ENCODE results near the gene FAIM2.

The FAIM2 gene

GRCh38 chr12:49895773-49896172 lies 7.9 kb downstream of the FAIM2 start:
- no peak for DNase-seq

GRCh38 chr12:49894751-49895148 lies 8.9 kb downstream of the FAIM2 start:
- peak in 3 of 56 donors; percentile 16 to 24 (median 17) for DNase-seq

GRCh38 chr12:49893753-49894750 lies 9.6 kb downstream of the FAIM2 start:
- no peak for DNase-seq

- DNase-seq: no peak
Measured at GRCh38 chr12:49892732-49893317, 10.9 kb downstream of the FAIM2 start.

DNA sequence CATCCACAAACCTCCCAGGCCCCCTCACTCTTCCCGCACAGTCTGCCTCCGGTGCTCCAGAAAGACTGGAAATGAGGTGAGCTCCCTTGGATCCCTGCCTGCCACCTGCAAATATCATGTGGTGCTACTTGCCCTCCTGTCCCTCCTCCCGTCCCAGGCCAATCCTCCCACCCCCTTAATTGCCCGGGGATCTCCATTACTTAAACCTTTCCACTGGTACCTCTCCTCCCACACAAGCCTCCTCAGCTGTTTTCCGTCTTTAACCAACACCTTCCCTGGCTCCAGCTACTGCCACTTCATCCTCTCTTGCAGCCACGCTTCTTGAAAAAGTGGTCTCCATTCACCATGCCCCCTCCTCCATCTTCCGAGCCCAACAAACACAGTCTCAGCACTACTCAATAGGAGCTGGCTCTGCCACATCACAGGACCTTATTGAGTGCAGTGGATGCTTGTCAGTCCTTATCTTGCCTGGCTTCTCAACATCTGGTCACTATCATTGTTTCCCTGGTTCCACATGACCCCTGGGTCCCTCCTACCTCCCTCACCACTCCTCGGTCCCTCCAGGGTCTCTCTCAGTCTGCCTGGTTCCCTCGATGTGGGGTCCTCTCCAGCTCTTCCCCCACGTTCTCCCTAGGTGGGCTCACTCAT lies 11.5 kb downstream of the FAIM2 start:
- no peak for DNase-seq

GRCh38 chr12:49891476-49891875 lies 12.2 kb downstream of the FAIM2 start:
- DNase-seq: no peak

DNA sequence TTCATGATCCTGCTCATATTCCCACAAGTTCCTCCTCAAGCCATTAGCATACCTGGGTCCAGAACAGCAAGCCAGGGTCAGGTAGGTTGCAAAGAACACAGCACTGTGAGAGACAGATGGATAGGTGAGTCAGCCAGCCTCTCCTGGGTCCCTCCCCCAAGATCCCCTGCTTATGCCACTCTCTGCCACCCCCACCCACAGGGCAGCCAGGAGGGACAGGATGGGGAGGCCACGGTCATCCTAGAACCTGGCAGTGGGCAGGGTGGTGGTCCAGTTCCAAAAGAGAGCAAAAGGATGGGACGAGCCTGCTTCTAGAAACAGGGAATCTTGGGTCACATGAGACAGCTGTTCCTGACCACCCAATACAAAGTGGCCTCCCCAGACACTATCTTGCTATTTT lies 12.7 kb downstream of the FAIM2 start:
- no peak for DNase-seq

GRCh38 chr12:49890096-49890461 lies 13.6 kb downstream of the FAIM2 start:
- DNase-seq: no peak

GRCh38 chr12:49889361-49890095 lies 14.2 kb downstream of the FAIM2 start:
- DNase-seq: no peak

- DNase-seq: no peak
Measured at GRCh38 chr12:49888461-49889151, 15.1 kb downstream of the FAIM2 start.

DNA sequence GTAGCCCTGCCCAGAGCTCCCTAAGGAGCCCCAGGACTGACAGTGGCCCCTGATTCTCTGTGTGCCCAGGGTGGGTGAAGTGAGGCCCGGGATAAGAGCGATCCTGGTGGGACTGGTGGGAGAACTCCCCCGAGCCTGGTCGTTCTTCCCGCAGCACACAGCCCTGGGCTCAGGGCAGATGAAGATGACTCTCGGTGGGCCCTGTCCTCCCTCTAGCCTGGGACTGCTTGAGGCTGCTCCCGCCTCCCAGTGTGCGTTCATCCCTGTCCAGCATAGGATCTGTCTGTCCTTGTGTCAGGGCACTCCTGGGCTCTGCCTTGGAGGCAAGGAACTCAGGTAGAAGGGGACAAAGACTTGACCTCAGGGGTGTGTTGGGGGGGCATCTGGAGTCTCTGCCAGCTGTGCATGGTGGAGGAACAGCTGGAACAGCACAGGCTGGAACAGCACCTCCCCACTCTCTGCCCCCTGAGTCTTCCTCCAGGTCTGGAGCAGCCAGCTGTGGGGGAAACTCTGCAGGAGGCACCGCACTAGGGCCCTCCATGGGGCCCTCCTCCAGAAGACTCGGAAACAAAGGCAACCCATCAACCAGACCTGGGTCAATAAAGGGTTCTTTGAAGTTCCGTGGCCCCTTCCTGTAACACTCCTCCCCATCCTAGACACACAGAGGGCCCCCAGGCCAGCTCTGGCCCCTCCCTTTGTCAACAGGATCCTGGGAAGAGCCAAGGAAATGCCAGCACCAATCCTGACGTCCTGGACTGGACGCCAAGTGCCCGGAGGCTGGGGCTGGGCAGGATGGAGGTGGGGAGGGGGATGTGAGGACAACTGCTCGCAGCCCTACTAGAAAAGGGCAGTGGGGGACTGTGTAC lies 15.9 kb downstream of the FAIM2 start:
- no peak for DNase-seq

- DNase-seq: no peak
Measured at GRCh38 chr12:49887091-49887490, 16.6 kb downstream of the FAIM2 start.

DNA sequence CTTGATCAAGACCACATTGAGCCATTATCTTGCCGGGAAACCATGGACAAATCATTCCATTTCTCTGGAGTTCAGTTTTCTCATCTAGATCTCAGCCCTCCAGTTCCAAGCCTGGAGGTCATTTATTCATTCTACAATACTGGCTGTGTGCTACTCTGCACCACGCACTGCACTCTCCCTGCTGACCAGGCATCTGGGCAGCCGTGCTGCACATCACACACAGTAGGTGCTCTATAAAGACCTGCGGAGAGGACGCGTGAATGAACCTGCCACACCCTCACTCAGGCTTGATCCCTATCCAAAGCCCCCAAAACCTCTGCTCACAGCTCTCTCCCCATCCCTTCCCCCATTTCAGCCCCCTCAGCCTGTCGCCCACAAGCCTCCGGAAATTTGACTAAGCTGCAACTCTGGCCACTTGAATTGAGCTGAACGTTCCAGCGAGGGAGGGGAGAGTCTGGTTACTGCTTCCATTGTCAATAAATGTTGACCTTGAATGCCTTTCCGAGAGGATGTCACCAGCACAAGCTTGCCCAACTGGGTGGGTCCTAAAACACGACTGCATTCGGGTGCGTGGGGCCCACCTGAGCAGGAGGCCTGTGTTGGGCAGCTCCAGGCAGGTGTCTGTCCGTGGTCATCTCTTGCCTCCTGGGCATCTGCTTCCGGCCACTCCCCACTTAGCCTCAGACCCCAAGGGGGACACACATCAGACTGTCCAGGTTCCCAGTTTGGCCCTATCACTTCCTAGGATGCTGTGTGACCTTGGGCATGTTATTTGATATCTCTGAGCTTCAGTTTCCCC lies 17.8 kb downstream of the FAIM2 start:
- DNase-seq: no peak

DNA sequence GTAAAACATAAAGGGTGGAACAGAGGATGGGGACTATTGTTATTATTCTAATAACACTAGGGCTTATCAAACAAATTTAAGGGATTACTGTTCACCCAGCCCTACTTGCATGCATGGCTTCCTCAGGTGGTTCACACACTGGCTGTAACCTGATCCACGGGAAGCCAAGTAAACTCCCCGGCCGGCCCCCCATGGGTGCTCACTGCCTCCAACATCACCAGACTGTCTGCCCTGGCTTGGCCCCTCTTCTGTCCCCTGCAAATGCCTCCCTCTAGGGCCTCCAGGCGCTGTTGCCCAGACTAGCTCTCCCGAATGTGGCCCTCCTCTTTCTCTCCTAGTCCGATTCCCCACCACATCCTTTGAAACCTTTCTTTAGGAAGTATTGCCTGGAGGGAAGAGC lies 18.6 kb downstream of the FAIM2 start:
- DNase-seq: no peak

GRCh38 chr12:49882851-49883464 lies 20.7 kb downstream of the FAIM2 start:
- DNase-seq: no peak

GRCh38 chr12:49882248-49882850 lies 21.4 kb downstream of the FAIM2 start:
- no peak for DNase-seq

- no peak for DNase-seq
Measured at GRCh38 chr12:49881415-49882247, 22.1 kb downstream of the FAIM2 start.
